Activated naive CD4-positive, alpha-beta T cell treated with anti-CD3 and anti-CD28 coated beads for 36 hours (primary cell): ENCODE results near the gene GPR155. TPM values are rescaled to one million over a fixed set of nuclear protein-coding genes. Genes with fewer than 3 reads are reported as not detected.

Experiments
- CTCF ChIA-PET: fragments of 350-600 bp; sonication (Branson Sonifier 250); formaldehyde crosslinking; loops from one replicate; lab custom pipeline; 2021; ENCODE audit warnings: antibody characterized with exemption; lab: Charles Lee
- DNase-seq: peaks from one replicate; pipeline ENCODE4 v3.0.0-alpha.2; 2020
- H3K27ac Mint-ChIP-seq: one replicate; pipeline ENCODE4 v1.8.0; 2021; ENCODE audit warnings: mild to moderate bottlenecking, mixed read lengths
- H3K27me3 Mint-ChIP-seq: one replicate; pipeline ENCODE4 v1.8.0; 2021; ENCODE audit warnings: low read depth, mixed read lengths
- H3K36me3 Mint-ChIP-seq: one replicate; pipeline ENCODE4 v1.8.0; 2021; ENCODE audit warnings: low read depth, mixed read lengths
- H3K4me1 Mint-ChIP-seq: one replicate; pipeline ENCODE4 v1.8.0; 2021; ENCODE audit warnings: low read depth, mixed read lengths
- H3K4me3 Mint-ChIP-seq: one replicate; pipeline ENCODE4 v1.8.0; 2021; ENCODE audit warnings: mild to moderate bottlenecking, moderate library complexity, mixed read lengths
- H3K9me3 Mint-ChIP-seq: one replicate; pipeline ENCODE4 v1.8.0; 2021; ENCODE audit warnings: mixed read lengths
- intact Hi-C: fragments of 100-400 bp; cut with micrococcal nuclease; formaldehyde crosslinking; loops from one replicate; pipeline ENCODE4 v1.15.1; 2023
- total RNA-seq, 2 experiments: library from RNA; stranded (reverse); gene quantifications; one replicate each; pipeline ENCODE4 v1.2.3, GENCODE V29; 2021

Gene GPR155
- total RNA-seq, 2 experiments from 2014 or later: 9.2 to 11.0 TPM

- H3K4me1 Mint-ChIP-seq: peaks cover 11% of the 10 kb centered on the region
- peaks cover 14% of the 10 kb centered on the region for H3K36me3 Mint-ChIP-seq
- intact Hi-C loops: no loop called here
- no peak overlapping the region for H3K4me3 Mint-ChIP-seq
- H3K27me3 Mint-ChIP-seq: no peaks in the 10 kb centered on the region
- no peaks in the 10 kb centered on the region for H3K9me3 Mint-ChIP-seq
- no peak overlapping the region for H3K27ac Mint-ChIP-seq
- no peak for DNase-seq
- CTCF ChIA-PET: interaction anchor here (0.6 to 1.0 kb wide), 3 partner anchors 9 to 426 kb away, joined by 4 to 6 read pairs (median 4); no protein-coding TSS in a partner anchor
Measured at GRCh38 chr2:174454566-174454965, 32.3 kb downstream of the GPR155 start.

- Mint-ChIP-seq H3K9me3 (no peaks in the 10 kb centered on the region), H3K36me3 (peaks cover 20% of the 10 kb centered on the region), H3K4me1 (peaks cover 11% of the 10 kb centered on the region), H3K4me3 (no peak overlapping the region), H3K27me3 (no peaks in the 10 kb centered on the region), H3K27ac (peak overlapping the region; percentile 46)
- intact Hi-C loops: no loop called here
- CTCF ChIA-PET: interaction anchor here (1.1 kb wide), 1 partner anchor 13 kb away, joined by 3 read pairs; no protein-coding TSS in a partner anchor
- no peak for DNase-seq
Measured at GRCh38 chr2:174450021-174450816, 36.6 kb downstream of the GPR155 start.

GRCh38 chr2:174449033-174449432 lies 37.8 kb downstream of the GPR155 start:
- no peak overlapping the region for H3K4me3 Mint-ChIP-seq
- no peaks in the 10 kb centered on the region for H3K9me3 Mint-ChIP-seq
- intact Hi-C loops: no loop called here
- H3K36me3 Mint-ChIP-seq: peaks cover 25% of the 10 kb centered on the region
- DNase-seq: no peak
- CTCF ChIA-PET: no interaction called here
- H3K4me1 Mint-ChIP-seq: peaks cover 11% of the 10 kb centered on the region
- no peak overlapping the region for H3K27ac Mint-ChIP-seq
- H3K27me3 Mint-ChIP-seq: no peaks in the 10 kb centered on the region

GRCh38 chr2:174446531-174446930 lies 40.3 kb downstream of the GPR155 start:
- CTCF ChIA-PET: interaction anchor here (0.6 to 1.4 kb wide), 4 partner anchors 14 to 242 kb away, joined by 3 to 5 read pairs (median 4); no protein-coding TSS in a partner anchor
- intact Hi-C loops: no loop called here
- no peak overlapping the region for H3K27ac Mint-ChIP-seq
- no peak overlapping the region for H3K4me3 Mint-ChIP-seq
- no peak for DNase-seq
- H3K27me3 Mint-ChIP-seq: no peaks in the 10 kb centered on the region
- H3K36me3 Mint-ChIP-seq: peaks cover 21% of the 10 kb centered on the region
- peaks cover 9% of the 10 kb centered on the region for H3K4me1 Mint-ChIP-seq
- no peaks in the 10 kb centered on the region for H3K9me3 Mint-ChIP-seq

- peaks cover 23% of the 10 kb centered on the region for H3K36me3 Mint-ChIP-seq
- peaks cover 3% of the 10 kb centered on the region for H3K4me1 Mint-ChIP-seq
- H3K4me3 Mint-ChIP-seq: no peak overlapping the region
- no peak for DNase-seq
- no peaks in the 10 kb centered on the region for H3K9me3 Mint-ChIP-seq
- H3K27me3 Mint-ChIP-seq: no peaks in the 10 kb centered on the region
- CTCF ChIA-PET: no interaction called here
- H3K27ac Mint-ChIP-seq: no peak overlapping the region
- intact Hi-C loops: no loop called here
Measured at GRCh38 chr2:174445248-174445647, 41.6 kb downstream of the GPR155 start.

GRCh38 chr2:174444761-174445160 lies 42.1 kb downstream of the GPR155 start:
- H3K4me1 Mint-ChIP-seq: no peaks in the 10 kb centered on the region
- H3K4me3 Mint-ChIP-seq: no peak overlapping the region
- H3K27ac Mint-ChIP-seq: peak overlapping the region; percentile 37
- no peak for DNase-seq
- peaks cover 23% of the 10 kb centered on the region for H3K36me3 Mint-ChIP-seq
- intact Hi-C loops: no loop called here
- CTCF ChIA-PET: no interaction called here
- no peaks in the 10 kb centered on the region for H3K27me3 Mint-ChIP-seq
- H3K9me3 Mint-ChIP-seq: no peaks in the 10 kb centered on the region

GRCh38 chr2:174442546-174443510 lies 44.0 kb downstream of the GPR155 start:
- H3K4me3 Mint-ChIP-seq: no peak overlapping the region
- peaks cover 16% of the 10 kb centered on the region for H3K36me3 Mint-ChIP-seq
- no peaks in the 10 kb centered on the region for H3K27me3 Mint-ChIP-seq
- H3K4me1 Mint-ChIP-seq: no peaks in the 10 kb centered on the region
- CTCF ChIA-PET: no interaction called here
- DNase-seq: no peak
- intact Hi-C loops: no loop called here
- no peak overlapping the region for H3K27ac Mint-ChIP-seq
- H3K9me3 Mint-ChIP-seq: no peaks in the 10 kb centered on the region

GRCh38 chr2:174439950-174440349 lies 46.9 kb downstream of the GPR155 start:
- Mint-ChIP-seq H3K27ac (no peak overlapping the region), H3K4me3 (no peak overlapping the region), H3K27me3 (no peaks in the 10 kb centered on the region), H3K4me1 (no peaks in the 10 kb centered on the region), H3K9me3 (no peaks in the 10 kb centered on the region), H3K36me3 (peaks cover 19% of the 10 kb centered on the region)
- intact Hi-C loops: no loop called here
- no peak for DNase-seq
- CTCF ChIA-PET: no interaction called here

- Mint-ChIP-seq H3K36me3 (peaks cover 15% of the 10 kb centered on the region), H3K4me3 (no peak overlapping the region), H3K9me3 (no peaks in the 10 kb centered on the region), H3K27me3 (no peaks in the 10 kb centered on the region), H3K27ac (no peak overlapping the region), H3K4me1 (no peaks in the 10 kb centered on the region)
- intact Hi-C loops: no loop called here
- DNase-seq: no peak
- CTCF ChIA-PET: no interaction called here
Measured at GRCh38 chr2:174439323-174439722, 47.5 kb downstream of the GPR155 start.

GRCh38 chr2:174438146-174438886 lies 48.5 kb downstream of the GPR155 start:
- Mint-ChIP-seq H3K4me1 (no peaks in the 10 kb centered on the region), H3K36me3 (peaks cover 18% of the 10 kb centered on the region), H3K4me3 (no peak overlapping the region), H3K27ac (no peak overlapping the region), H3K27me3 (no peaks in the 10 kb centered on the region), H3K9me3 (no peaks in the 10 kb centered on the region)
- CTCF ChIA-PET: no interaction called here
- intact Hi-C loops: no loop called here
- no peak for DNase-seq

- Mint-ChIP-seq H3K4me3 (no peak overlapping the region), H3K36me3 (peaks cover 20% of the 10 kb centered on the region), H3K27ac (no peak overlapping the region), H3K4me1 (no peaks in the 10 kb centered on the region), H3K27me3 (no peaks in the 10 kb centered on the region), H3K9me3 (no peaks in the 10 kb centered on the region)
- CTCF ChIA-PET: no interaction called here
- no peak for DNase-seq
- intact Hi-C loops: no loop called here
Measured at GRCh38 chr2:174436351-174436750, 50.5 kb downstream of the GPR155 start.

GRCh38 chr2:174431902-174432301 lies 54.9 kb downstream of the GPR155 start:
- Mint-ChIP-seq H3K4me3 (no peak overlapping the region), H3K4me1 (no peaks in the 10 kb centered on the region), H3K27me3 (no peaks in the 10 kb centered on the region), H3K36me3 (peaks cover 28% of the 10 kb centered on the region), H3K9me3 (peaks cover 2% of the 10 kb centered on the region), H3K27ac (no peak overlapping the region)
- intact Hi-C loops: no loop called here
- CTCF ChIA-PET: no interaction called here
- no peak for DNase-seq
